Measurements from ENCODE around the gene ADAM22. TPM values are rescaled to one million over a fixed set of nuclear protein-coding genes. Genes with fewer than 3 reads are reported as not detected.
A peak's percentile ranks its signal among the peaks of the same experiment; 100 is the strongest.

ADAM22 gene
- polyA plus RNA-seq, 1 of the 3 experiments (the other 2 are of a cell fraction): 3.0 TPM

GRCh38 chr7:88226886-88227516 is 292.9 kb downstream of the ADAM22 start:
- no peak overlapping the region for H2AFZ ChIP-seq (ENCODE audit: low read depth)
- H3K4me1 ChIP-seq (ENCODE audit: control insufficient read depth in 1 of 2, insufficient read depth in 2 of 2, low read depth in 1 of 2, low read length in 1 of 2): 0 out of 4 replicates have a peak, but pooled peaks cover 0 to 7% of the 10 kb centered on the region in 2 experiments
- H3K79me2 ChIP-seq (ENCODE audit: insufficient read depth): no peaks in the 10 kb centered on the region
- no peaks in the 10 kb centered on the region for H4K20me1 ChIP-seq (ENCODE audit: insufficient read depth)
- H3K27me3 ChIP-seq (ENCODE audit: insufficient read depth): no peaks in the 10 kb centered on the region
- CTCF ChIA-PET: interaction anchor here (1.0 to 1.5 kb wide), 3 partner anchors 9 to 28 kb away, joined by 3 to 5 read pairs (median 4); no protein-coding TSS in a partner anchor
- no peak overlapping the region for H3K27ac ChIP-seq (ENCODE audit: low read depth in 2 of 2, low read length in 1 of 2)
- no peaks in the 10 kb centered on the region for H3K9me3 ChIP-seq
- no peak overlapping the region for H3K9ac ChIP-seq
- H3K4me3 ChIP-seq (ENCODE audit: low read depth in 2 of 2, low read length in 1 of 2): no peak overlapping the region
- H3F3A ChIP-seq (replicated peaks; ENCODE audit: insufficient read depth): peaks cover 5% of the 10 kb centered on the region
- H3K4me2 ChIP-seq: no peak overlapping the region
- DNase-seq: no peak
- POLR2A ChIA-PET: no interaction called here
- no peaks in the 10 kb centered on the region for H3K9me2 ChIP-seq
- 77% methylated on average over 6 of the region's 6 CpGs for WGBS (ENCODE audit: low lambda C conversion rate)
- no peaks in the 10 kb centered on the region for H3K36me3 ChIP-seq (replicated peaks in 1 of 2; ENCODE audit: control insufficient read depth in 1 of 2, insufficient read depth in 2 of 2, low read length in 1 of 2)
- TF ChIP-seq ZBTB33 (IDR thresholded peaks at IDR 0.05; ENCODE audit: borderline replicate concordance, low read depth): no peak
- TF ChIP-seq REST (IDR thresholded peaks at IDR 0.05; ENCODE audit: low read depth, low read length): no peak
- peak; percentile 50; the same call in 1 of the 2 replicates for TF ChIP-seq RXRA (IDR thresholded peaks at IDR 0.05; ENCODE audit: borderline replicate concordance, low read depth)
- TF ChIP-seq JUND (IDR thresholded peaks at IDR 0.05): 0 out of 2 replicates have a peak, but pooled peaks have one; percentile 22
- no peak for TF ChIP-seq CHD2 (IDR thresholded peaks at IDR 0.05; ENCODE audit: low read length, partially characterized antibody)
- TF ChIP-seq IRF3 (IDR thresholded peaks at IDR 0.05; ENCODE audit: low read depth, low read length): no peak
- TF ChIP-seq ELF1 (IDR thresholded peaks at IDR 0.05): no peak
- TF ChIP-seq EZH2phosphoT487 (IDR thresholded peaks at IDR 0.05; ENCODE audit: borderline replicate concordance, low read depth): no peak
- no peak for TF ChIP-seq MAX (IDR thresholded peaks at IDR 0.05; ENCODE audit: low read depth)
- TF ChIP-seq RFX5 (IDR thresholded peaks at IDR 0.05; ENCODE audit: low read length): no peak
- peak; percentile 22; the same call in 1 of the 2 replicates for TF ChIP-seq NFIC (IDR thresholded peaks at IDR 0.05; ENCODE audit: borderline replicate concordance)
- no peak for TF ChIP-seq GATA2 (CRISPR knock-in tag; IDR thresholded peaks at IDR 0.05)
- no peak for TF ChIP-seq USF2 (IDR thresholded peaks at IDR 0.05; ENCODE audit: borderline replicate concordance, low read depth, low read length)
- no peak for TF ChIP-seq MEF2A (IDR thresholded peaks at IDR 0.05; ENCODE audit: borderline replicate concordance, low read depth)
- TF ChIP-seq FOSL2 (IDR thresholded peaks at IDR 0.05; ENCODE audit: borderline replicate concordance, low read depth): peak; percentile 12; the same call in 1 of the 2 replicates

Data from SK-N-SH (cell line).